IMR-90 (cell line): Measurements from ENCODE around the gene ASAH2. TPM values are rescaled to one million over a fixed set of nuclear protein-coding genes. Genes with fewer than 3 reads are reported as not detected.

Experiments
- ATAC-seq: fragments of 200-7000 bp; cut with Tn5 transposase; 2 replicates; pipeline ENCODE4 v1.9.1; 2020; ENCODE audit warnings: low read depth, mild to moderate bottlenecking, moderate library complexity
- BruUV-seq: library from RNA; stranded (reverse); fragments of 400-500 nt; replicated peaks from 2 replicates; lab custom pipeline; 2021; lab: Mats Ljungman, UMichigan
- CTCF ChIA-PET: fragments of 300-600 bp; formaldehyde crosslinking; extraction: SDS; loops from one replicate; lab custom pipeline; 2021; ENCODE audit warnings: antibody characterized with exemption; lab: Yijun Ruan, JAX
- POLR2A ChIA-PET: fragments of 300-600 bp; sonication (Branson Sonifier 250); formaldehyde crosslinking; loops from one replicate; lab custom pipeline; 2022; ENCODE audit warnings: antibody characterized with exemption; ENCODE audit not compliant: unreplicated experiment; lab: Charles Lee
- DNase-seq: peaks from one replicate; pipeline ENCODE4 v3.0.0; 2013
- H2AFZ ChIP-seq: replicated peaks from 2 replicates; pipeline ENCODE3; 2013; ENCODE audit warnings: low read length, mild to moderate bottlenecking; ENCODE audit not compliant: poor library complexity
- H2AK5ac ChIP-seq: 2 replicates; pipeline ENCODE4 v1.6.1; 2013; ENCODE audit warnings: low read depth, low read length, inconsistent platforms
- H2AK9ac ChIP-seq: replicated peaks from 2 replicates; pipeline ENCODE3; 2013; ENCODE audit warnings: mild to moderate bottlenecking, low read depth, low read length, moderate library complexity; ENCODE audit not compliant: poor library complexity
- H2BK120ac ChIP-seq: 2 replicates; pipeline ENCODE4 v1.6.1; 2013; ENCODE audit warnings: low read depth, low read length, inconsistent platforms
- H2BK15ac ChIP-seq: 3 replicates; pipeline ENCODE4 v1.6.1; 2013; ENCODE audit warnings: low read depth, low read length, inconsistent platforms
- H2BK20ac ChIP-seq: 2 replicates; pipeline ENCODE4 v1.6.1; 2013; ENCODE audit warnings: low read depth, mild to moderate bottlenecking, inconsistent platforms, low read length, moderate library complexity
- H2BK5ac ChIP-seq: 2 replicates; pipeline ENCODE4 v1.6.1; 2013; ENCODE audit warnings: mild to moderate bottlenecking, low read depth, low read length, inconsistent platforms; ENCODE audit not compliant: poor library complexity, severe bottlenecking
- H3K14ac ChIP-seq: replicated peaks from 2 replicates; pipeline ENCODE4 v1.6.1; 2013; ENCODE audit warnings: low read depth, low read length, inconsistent platforms
- H3K18ac ChIP-seq: 2 replicates; pipeline ENCODE4 v1.6.1; 2013; ENCODE audit warnings: low read depth, low read length, control low read depth
- H3K23ac ChIP-seq: 2 replicates; pipeline ENCODE4 v1.6.1; 2013; ENCODE audit warnings: low read depth, low read length, inconsistent platforms
- H3K27ac ChIP-seq: 2 replicates; pipeline ENCODE4 v1.5.1; 2013; ENCODE audit warnings: mild to moderate bottlenecking, control low read depth, low read length; ENCODE audit not compliant: insufficient read depth
- H3K27me3 ChIP-seq: 2 replicates; pipeline ENCODE4 v1.6.1; 2013; ENCODE audit warnings: low read length; ENCODE audit not compliant: control insufficient read depth, insufficient read depth
- H3K36me3 ChIP-seq: 2 replicates; pipeline ENCODE4 v1.6.1; 2013; ENCODE audit warnings: low read length, mixed read lengths; ENCODE audit not compliant: control insufficient read depth, insufficient read depth
- H3K4ac ChIP-seq: 2 replicates; pipeline ENCODE4 v1.6.1; 2013; ENCODE audit warnings: low read depth, low read length, inconsistent platforms
- H3K4me1 ChIP-seq: 2 replicates; pipeline ENCODE4 v1.6.1; 2013; ENCODE audit warnings: low read length, mixed read lengths; ENCODE audit not compliant: control insufficient read depth, insufficient read depth
- H3K4me2 ChIP-seq: 2 replicates; pipeline ENCODE4 v1.6.1; 2013; ENCODE audit warnings: low read depth, mild to moderate bottlenecking, control low read depth, low read length, moderate library complexity
- H3K4me3 ChIP-seq: 2 replicates; pipeline ENCODE4 v1.5.1; 2013; ENCODE audit warnings: low read depth, mild to moderate bottlenecking, control low read depth, low read length, moderate library complexity; ENCODE audit not compliant: insufficient read depth
- H3K56ac ChIP-seq: 2 replicates; pipeline ENCODE4 v1.6.1; 2013; ENCODE audit warnings: low read length, inconsistent platforms; ENCODE audit not compliant: insufficient read depth; ENCODE audit errors: extremely low read depth
- H3K79me1 ChIP-seq, 2 experiments: 2 replicates each; pipeline ENCODE4 v1.6.1; 2013; ENCODE audit warnings: low read length in 2 of 2, inconsistent platforms in 1 of 2, low read depth in 1 of 2
- H3K9ac ChIP-seq: 2 replicates; pipeline ENCODE4 v1.6.1; 2013; ENCODE audit warnings: low read depth, low read length, control low read depth
- H3K9me1 ChIP-seq: 2 replicates; pipeline ENCODE4 v1.6.1; 2013; ENCODE audit warnings: low read length, inconsistent platforms; ENCODE audit not compliant: insufficient read depth
- H3K9me3 ChIP-seq: 2 replicates; pipeline ENCODE4 v1.6.1; 2013; ENCODE audit warnings: low read length; ENCODE audit not compliant: control insufficient read depth, insufficient read depth
- H4K20me1 ChIP-seq: 2 replicates; pipeline ENCODE4 v1.6.1; 2013; ENCODE audit warnings: low read length, inconsistent platforms; ENCODE audit not compliant: insufficient read depth
- H4K5ac ChIP-seq: 2 replicates; pipeline ENCODE4 v1.6.1; 2013; ENCODE audit warnings: mild to moderate bottlenecking, low read depth, low read length, control low read depth
- H4K8ac ChIP-seq, 2 experiments: 2 replicates each; pipeline ENCODE4 v1.6.1; 2013; ENCODE audit warnings: low read depth in 2 of 2, low read length in 2 of 2, control low read depth in 1 of 2, inconsistent platforms in 1 of 2
- H4K91ac ChIP-seq: 2 replicates; pipeline ENCODE4 v1.6.1; 2013; ENCODE audit warnings: low read depth, low read length, inconsistent platforms; ENCODE audit not compliant: insufficient read depth
- BHLHE40 ChIP-seq: fragments of 150-350 bp; IDR thresholded peaks from 2 replicates; pipeline ENCODE4 v1.6.1; 2016; ENCODE audit warnings: mild to moderate bottlenecking, low read depth, low read length
- CEBPB ChIP-seq: IDR thresholded peaks from 2 replicates; pipeline ENCODE4 v1.6.1; 2012; ENCODE audit warnings: low read depth, low read length, improper control_type of control experiment
- CHD1 ChIP-seq: IDR thresholded peaks from 2 replicates; pipeline ENCODE4 v1.6.1; 2012; ENCODE audit warnings: low read depth, low read length, improper control_type of control experiment
- CTCF ChIP-seq: conservative IDR thresholded peaks from 2 replicates; pipeline ENCODE4 v1.5.1; 2012; ENCODE audit warnings: mild to moderate bottlenecking, low read depth, low read length, improper control_type of control experiment
- ELK1 ChIP-seq: fragments of 150-350 bp; IDR thresholded peaks from 2 replicates; pipeline ENCODE4 v1.6.1; 2016; ENCODE audit warnings: low read depth, mild to moderate bottlenecking, low read length, moderate library complexity, borderline replicate concordance
- FOS ChIP-seq: fragments of 150-350 bp; IDR thresholded peaks from 2 replicates; pipeline ENCODE4 v1.6.1; 2016; ENCODE audit warnings: low read depth, low read length
- MAFK ChIP-seq: IDR thresholded peaks from 2 replicates; pipeline ENCODE4 v1.6.1; 2012; ENCODE audit warnings: low read depth, low read length, improper control_type of control experiment
- MAZ ChIP-seq: IDR thresholded peaks from 2 replicates; pipeline ENCODE4 v1.6.1; 2012; ENCODE audit warnings: low read depth, mild to moderate bottlenecking, low read length, improper control_type of control experiment, moderate library complexity, borderline replicate concordance
- MXI1 ChIP-seq: IDR thresholded peaks from 2 replicates; pipeline ENCODE4 v1.6.1; 2012; ENCODE audit warnings: low read depth, mild to moderate bottlenecking, low read length, moderate library complexity, borderline replicate concordance
- NFE2L2 ChIP-seq: fragments of 150-350 bp; IDR thresholded peaks from 2 replicates; pipeline ENCODE4 v1.6.1; 2016; ENCODE audit warnings: low read depth, mild to moderate bottlenecking, low read length
- POLR2A ChIP-seq: IDR thresholded peaks from 2 replicates; pipeline ENCODE4 v1.6.1; 2012; ENCODE audit warnings: mild to moderate bottlenecking, low read depth, low read length
- RAD21 ChIP-seq: IDR thresholded peaks from 2 replicates; pipeline ENCODE4 v1.6.1; 2012; ENCODE audit warnings: low read length, improper control_type of control experiment
- RCOR1 ChIP-seq: IDR thresholded peaks from 2 replicates; pipeline ENCODE4 v1.6.1; 2012; ENCODE audit warnings: mild to moderate bottlenecking, low read length, improper control_type of control experiment; ENCODE audit not compliant: insufficient replicate concordance
- RFX5 ChIP-seq: IDR thresholded peaks from 2 replicates; pipeline ENCODE4 v1.8.0; 2012; ENCODE audit warnings: low read depth, mild to moderate bottlenecking, low read length, moderate library complexity
- SMC3 ChIP-seq: fragments of 150-350 bp; IDR thresholded peaks from 2 replicates; pipeline ENCODE4 v1.6.1; 2016; ENCODE audit warnings: low read depth, mild to moderate bottlenecking, antibody characterized with exemption, low read length, moderate library complexity
- USF2 ChIP-seq: fragments of 150-350 bp; IDR thresholded peaks from 2 replicates; pipeline ENCODE4 v1.6.1; 2017; ENCODE audit warnings: mild to moderate bottlenecking, antibody characterized with exemption, low read length, low read depth
- dilution Hi-C: fragments of 300-500 bp; cut with HindIII; formaldehyde crosslinking; loops from one replicate; pipeline ENCODE4 v1.14.3; 2018; ENCODE audit warnings: low sequenced_read_pairs; ENCODE audit not compliant: unreplicated experiment
- in situ Hi-C: fragments of 300-500 bp; cut with MboI; formaldehyde crosslinking; loops from 3 replicates; pipeline ENCODE4 v1.14.3; 2019; ENCODE audit warnings: low sequenced_read_pairs, inconsistent platforms, mixed read lengths
- intact Hi-C: fragments of 100-400 bp; cut with micrococcal nuclease; formaldehyde crosslinking; loops from 2 replicates; pipeline ENCODE4 v1.10.0; 2022
- polyA plus RNA-seq, 3 experiments: library from polyadenylated mRNA; depleted of rRNA; stranded (reverse); fragments of >200 nt; gene quantifications; 2 replicates each; pipeline ENCODE4 v1.2.3, GENCODE V29; 2012; ENCODE audit warnings: low replicate concordance in 1 of 3
- total RNA-seq: library from RNA; depleted of rRNA; stranded (reverse); fragments of >200 nt; gene quantifications from 2 replicates; pipeline ENCODE4 v1.2.3, GENCODE V29; 2012

Gene ASAH2
- total and polyA plus RNA-seq, 2 of the 4 experiments (the other 2 are of a cell fraction): 0.18 to 0.31 TPM

GRCh38 chr10:50216418-50216817 lies 34.9 kb downstream of the ASAH2 start:
- Histone ChIP-seq H2BK5ac (no peak overlapping the region), H3K27me3 (peaks cover 5% of the 10 kb centered on the region), H3K56ac (no peak overlapping the region), H3K79me1 (no peaks in the 10 kb centered on the region), H3K4ac (no peak overlapping the region), H2BK15ac (no peak overlapping the region), H3K4me3 (no peak overlapping the region), H2BK120ac (no peak overlapping the region), H3K9ac (no peak overlapping the region), H3K9me1 (no peaks in the 10 kb centered on the region), H2AFZ (no peak overlapping the region), H3K18ac (no peak overlapping the region), H4K8ac (no peak overlapping the region), H3K4me2 (no peak overlapping the region), H3K27ac (no peak overlapping the region), H4K20me1 (no peaks in the 10 kb centered on the region), H2AK5ac (no peak overlapping the region), H3K23ac (no peak overlapping the region), H3K4me1 (no peaks in the 10 kb centered on the region), H3K14ac (no peak overlapping the region), H2AK9ac (no peak overlapping the region), H2BK20ac (no peak overlapping the region), H3K36me3 (no peaks in the 10 kb centered on the region), H3K9me3 (no peaks in the 10 kb centered on the region), H4K5ac (no peak overlapping the region), H4K91ac (no peak overlapping the region)
- ChIA-PET CTCF (interaction anchor here (0.6 kb wide), 1 partner anchor 204 kb away, joined by 3 read pairs; no protein-coding TSS in a partner anchor), POLR2A (no interaction called here)
- intact Hi-C loops: no loop called here
- TF ChIP-seq MAFK (no peak), CHD1 (no peak), USF2 (no peak), BHLHE40 (no peak), SMC3 (no peak), MXI1 (no peak), CTCF (no peak), MAZ (no peak), CEBPB (no peak), RFX5 (no peak), NFE2L2 (no peak), ELK1 (no peak), RCOR1 (no peak), POLR2A (no peak), RAD21 (no peak), FOS (no peak)
- dilution Hi-C loops: no loop called here
- in situ Hi-C loops: loop anchor here (10.0 kb wide), 1 partner anchor 622 kb away; no protein-coding TSS in a partner anchor
- no peak for ATAC-seq
- no TSS peak for BruUV-seq
- DNase-seq: no peak
